GM20000 (cell line): ENCODE measurements around the gene TCTN3.
"Not testable (repeated sequence)": the region's sequence is repeated elsewhere in the genome, so short reads cannot be mapped to it uniquely, and the experiment has no call there.

ENCODE experiments used
- DNase-seq: peaks from one replicate; pipeline ENCODE4 v3.0.0; 2012; ENCODE audit warnings: low spot score
- TF ChIP-seq, protein P1 (sequence below): IDR thresholded peaks from 2 replicates; pipeline ENCODE4 v1.5.1; 2012; ENCODE audit warnings: mild to moderate bottlenecking, control low read depth; ENCODE audit errors: extremely low read depth, missing control alignments

Gene TCTN3, protein sequence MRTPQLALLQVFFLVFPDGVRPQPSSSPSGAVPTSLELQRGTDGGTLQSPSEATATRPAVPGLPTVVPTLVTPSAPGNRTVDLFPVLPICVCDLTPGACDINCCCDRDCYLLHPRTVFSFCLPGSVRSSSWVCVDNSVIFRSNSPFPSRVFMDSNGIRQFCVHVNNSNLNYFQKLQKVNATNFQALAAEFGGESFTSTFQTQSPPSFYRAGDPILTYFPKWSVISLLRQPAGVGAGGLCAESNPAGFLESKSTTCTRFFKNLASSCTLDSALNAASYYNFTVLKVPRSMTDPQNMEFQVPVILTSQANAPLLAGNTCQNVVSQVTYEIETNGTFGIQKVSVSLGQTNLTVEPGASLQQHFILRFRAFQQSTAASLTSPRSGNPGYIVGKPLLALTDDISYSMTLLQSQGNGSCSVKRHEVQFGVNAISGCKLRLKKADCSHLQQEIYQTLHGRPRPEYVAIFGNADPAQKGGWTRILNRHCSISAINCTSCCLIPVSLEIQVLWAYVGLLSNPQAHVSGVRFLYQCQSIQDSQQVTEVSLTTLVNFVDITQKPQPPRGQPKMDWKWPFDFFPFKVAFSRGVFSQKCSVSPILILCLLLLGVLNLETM

DNA sequence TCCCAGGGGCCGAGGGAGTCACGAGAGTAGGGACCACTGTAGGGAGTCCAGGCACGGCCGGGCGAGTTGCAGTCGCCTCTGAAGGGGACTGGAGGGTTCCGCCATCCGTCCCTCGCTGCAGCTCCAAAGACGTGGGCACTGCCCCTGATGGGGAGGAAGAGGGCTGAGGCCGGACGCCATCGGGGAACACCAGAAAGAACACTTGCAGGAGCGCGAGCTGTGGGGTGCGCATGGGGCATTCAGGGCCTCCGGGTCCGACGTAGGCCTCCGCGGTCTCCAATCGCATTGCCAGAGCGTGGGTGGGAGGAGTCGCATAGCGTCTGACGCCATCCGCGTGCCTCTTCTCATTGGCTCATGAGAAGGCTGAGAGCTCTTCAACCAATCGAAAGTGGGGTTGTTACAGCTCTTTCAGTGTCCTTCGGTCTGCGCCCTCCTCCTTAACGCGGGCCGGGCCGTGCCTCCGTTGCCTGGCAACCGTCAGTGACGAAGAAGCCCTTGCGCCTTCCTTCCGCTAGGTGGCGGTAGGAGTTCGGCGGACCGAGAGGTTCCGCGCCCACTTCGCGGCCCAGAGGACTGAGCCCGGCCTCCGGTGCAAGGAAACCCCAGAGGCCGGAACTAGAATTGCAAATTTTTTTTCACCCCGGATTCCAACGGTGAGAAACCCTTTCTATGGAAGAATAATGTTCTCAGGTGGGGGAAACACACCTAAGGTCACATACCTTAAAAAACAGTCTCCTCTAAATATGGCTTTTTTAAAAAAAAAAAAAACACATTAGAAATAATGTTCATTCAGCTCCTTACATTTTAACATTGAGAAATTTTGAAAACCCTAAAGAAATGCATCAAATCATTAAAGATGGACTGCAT is at the start of gene TCTN3:
Gene TCTN3, minus strand, starts transcription at position 260 of the 867 bp plus-strand sequence. Its CDS starts 28 bp downstream, at position 232.
- TF ChIP-seq, protein P1, sequence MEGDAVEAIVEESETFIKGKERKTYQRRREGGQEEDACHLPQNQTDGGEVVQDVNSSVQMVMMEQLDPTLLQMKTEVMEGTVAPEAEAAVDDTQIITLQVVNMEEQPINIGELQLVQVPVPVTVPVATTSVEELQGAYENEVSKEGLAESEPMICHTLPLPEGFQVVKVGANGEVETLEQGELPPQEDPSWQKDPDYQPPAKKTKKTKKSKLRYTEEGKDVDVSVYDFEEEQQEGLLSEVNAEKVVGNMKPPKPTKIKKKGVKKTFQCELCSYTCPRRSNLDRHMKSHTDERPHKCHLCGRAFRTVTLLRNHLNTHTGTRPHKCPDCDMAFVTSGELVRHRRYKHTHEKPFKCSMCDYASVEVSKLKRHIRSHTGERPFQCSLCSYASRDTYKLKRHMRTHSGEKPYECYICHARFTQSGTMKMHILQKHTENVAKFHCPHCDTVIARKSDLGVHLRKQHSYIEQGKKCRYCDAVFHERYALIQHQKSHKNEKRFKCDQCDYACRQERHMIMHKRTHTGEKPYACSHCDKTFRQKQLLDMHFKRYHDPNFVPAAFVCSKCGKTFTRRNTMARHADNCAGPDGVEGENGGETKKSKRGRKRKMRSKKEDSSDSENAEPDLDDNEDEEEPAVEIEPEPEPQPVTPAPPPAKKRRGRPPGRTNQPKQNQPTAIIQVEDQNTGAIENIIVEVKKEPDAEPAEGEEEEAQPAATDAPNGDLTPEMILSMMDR, result peak; percentile 91

DNA sequence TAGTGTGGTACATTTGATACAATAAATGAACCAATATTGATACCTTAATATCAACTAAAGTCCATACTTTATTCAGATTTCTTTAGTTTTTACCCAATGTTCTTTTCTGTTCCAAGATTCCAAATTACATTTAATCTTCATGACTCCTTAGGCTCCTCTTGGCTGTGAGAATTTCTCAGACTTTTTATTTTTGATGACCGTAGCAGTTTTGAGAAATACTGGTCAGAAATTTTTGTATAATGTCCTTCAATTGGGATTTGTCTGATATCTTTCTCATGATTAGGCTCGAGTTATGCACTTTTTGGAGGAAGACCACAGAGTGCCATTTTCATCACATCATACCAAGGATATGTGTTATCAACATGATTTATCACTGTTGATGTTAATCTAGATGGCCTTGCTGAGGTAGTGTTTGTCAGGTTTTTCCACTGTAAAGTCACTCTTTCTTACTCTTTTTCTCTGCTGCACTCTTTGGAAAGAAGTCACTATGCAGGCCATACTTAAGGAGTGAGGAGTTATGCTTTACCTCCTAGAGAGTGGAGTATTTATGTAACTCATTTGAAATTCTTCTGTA is 49.3 kb upstream of the TCTN3 start:
- DNase-seq, result no peak
- TF ChIP-seq, protein P1, result no peak

More for the DNA sequence above, at the start of gene TCTN3:
- DNase-seq, result peak; percentile 95

GRCh38 chr10:95742485-95742884 is 48.8 kb upstream of the TCTN3 start:
- TF ChIP-seq, protein P1, result no peak
- no peak for DNase-seq

DNA sequence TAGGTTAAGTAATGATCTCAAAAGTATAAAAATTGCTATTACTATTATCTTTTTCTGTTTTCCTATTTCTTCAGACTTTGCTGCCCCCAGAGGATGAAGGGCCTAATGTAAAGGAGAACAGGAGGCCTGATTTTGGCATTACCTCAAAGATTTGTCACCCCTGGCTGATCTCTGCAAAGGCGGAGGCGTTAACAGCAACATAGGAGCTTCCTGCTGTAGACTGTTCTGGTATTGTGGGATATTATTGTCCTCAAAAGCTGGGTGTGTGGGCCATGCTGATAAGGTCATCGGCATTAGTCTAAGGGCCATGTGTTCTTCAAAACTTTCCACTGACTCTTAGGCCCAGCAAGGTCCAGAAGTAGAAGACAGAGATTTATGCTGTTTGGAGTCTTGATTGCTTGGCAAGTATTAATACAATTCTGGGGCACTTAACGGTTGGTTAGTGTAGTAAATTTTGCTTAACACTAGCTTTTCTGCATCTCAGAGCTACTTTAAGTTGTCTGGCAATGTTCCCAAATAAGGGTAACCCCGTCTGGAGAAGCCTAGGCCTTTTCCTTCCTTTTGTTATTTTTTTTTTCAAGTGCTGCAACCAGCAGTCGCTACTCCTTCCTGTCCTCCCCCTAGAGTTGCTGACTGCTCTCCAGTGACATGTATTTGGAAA is 48.2 kb upstream of the TCTN3 start:
- TF ChIP-seq, protein P1, result no peak
- DNase-seq, result peak; percentile 55

- TF ChIP-seq, protein P1, result no peak
- no peak for DNase-seq
Measured at GRCh38 chr10:95739056-95739455, 45.3 kb upstream of the TCTN3 start.

GRCh38 chr10:95732907-95733306 is 39.2 kb upstream of the TCTN3 start:
- DNase-seq, result not testable (repeated sequence)

GRCh38 chr10:95730233-95730632 is 36.5 kb upstream of the TCTN3 start:
- TF ChIP-seq, protein P1, result no peak
- no peak for DNase-seq
